ENCODE data around the gene SPTB. TPM values are rescaled to one million over a fixed set of nuclear protein-coding genes. Genes with fewer than 3 reads are reported as not detected.

The SPTB gene
- total and polyA plus RNA-seq, 9 donors: 0.28 to 1.4 (median 0.68) TPM

GRCh38 chr14:64834965-64835364 lies 44.7 kb downstream of the SPTB start:
- no peaks in the 10 kb centered on the region for H3K36me3 ChIP-seq
- no peak overlapping the region for H3K27ac ChIP-seq
- TF ChIP-seq POLR2A (IDR thresholded peaks at IDR 0.05) (no peak), CTCF (IDR thresholded peaks at IDR 0.05) (no peak), EP300 (IDR thresholded peaks at IDR 0.05) (no peak)
- intact Hi-C loops (cut with DNase I): no loop called here
- WGBS, 3 donors: 73 to 80% (median 76%) methylated on average over 3 of the region's 3 CpGs
- no peaks in the 10 kb centered on the region for H3K27me3 ChIP-seq
- no peaks in the 10 kb centered on the region for H3K9me3 ChIP-seq
- no peaks in the 10 kb centered on the region for H3K4me1 ChIP-seq (ENCODE audit: insufficient read depth)
- no peak for DNase-seq
- H3K4me3 ChIP-seq: no peak overlapping the region

- intact Hi-C loops (cut with DNase I): no loop called here
- no peaks in the 10 kb centered on the region for H3K4me1 ChIP-seq (ENCODE audit: insufficient read depth)
- no peaks in the 10 kb centered on the region for H3K27me3 ChIP-seq
- H3K27ac ChIP-seq: no peak overlapping the region
- H3K4me3 ChIP-seq: no peak overlapping the region
- no peaks in the 10 kb centered on the region for H3K9me3 ChIP-seq
- TF ChIP-seq POLR2A (IDR thresholded peaks at IDR 0.05) (no peak), EP300 (IDR thresholded peaks at IDR 0.05) (no peak), CTCF (IDR thresholded peaks at IDR 0.05) (no peak)
- no peak for DNase-seq
- WGBS, 3 donors: 64 to 71% (median 70%) methylated on average over 5 of the region's 5 CpGs
- no peaks in the 10 kb centered on the region for H3K36me3 ChIP-seq
These were observed 48.3 kb downstream of the SPTB start for GRCh38 chr14:64831419-64831818.

GRCh38 chr14:64830961-64831360 lies 48.7 kb downstream of the SPTB start:
- DNase-seq: no peak
- Histone ChIP-seq H3K27me3 (no peaks in the 10 kb centered on the region), H3K4me1 (ENCODE audit: insufficient read depth) (no peaks in the 10 kb centered on the region), H3K27ac (no peak overlapping the region), H3K9me3 (no peaks in the 10 kb centered on the region), H3K4me3 (no peak overlapping the region), H3K36me3 (no peaks in the 10 kb centered on the region)
- WGBS, 3 donors: 83 to 94% (median 84%) methylated on average over 1 of the region's 1 CpG
- TF ChIP-seq EP300 (IDR thresholded peaks at IDR 0.05) (no peak), POLR2A (IDR thresholded peaks at IDR 0.05) (no peak)
- intact Hi-C loops (cut with DNase I): no loop called here

- H3K4me3 ChIP-seq: no peak overlapping the region
- H3K27ac ChIP-seq: no peak overlapping the region
- no peaks in the 10 kb centered on the region for H3K9me3 ChIP-seq
- no peak for TF ChIP-seq CTCF (IDR thresholded peaks at IDR 0.05)
- no peak for TF ChIP-seq POLR2A (IDR thresholded peaks at IDR 0.05)
- no peak for TF ChIP-seq EP300 (IDR thresholded peaks at IDR 0.05)
- DNase-seq: no peak
- WGBS, 3 donors: 74 to 92% (median 79%) methylated on average over 3 of the region's 3 CpGs
- no peaks in the 10 kb centered on the region for H3K4me1 ChIP-seq (ENCODE audit: insufficient read depth)
- H3K36me3 ChIP-seq: no peaks in the 10 kb centered on the region
- intact Hi-C loops (cut with DNase I): no loop called here
- no peaks in the 10 kb centered on the region for H3K27me3 ChIP-seq
These were observed 51.6 kb downstream of the SPTB start for GRCh38 chr14:64828071-64828470.

GRCh38 chr14:64826845-64827244 lies 52.9 kb downstream of the SPTB start:
- H3K4me1 ChIP-seq (ENCODE audit: insufficient read depth): no peaks in the 10 kb centered on the region
- DNase-seq: no peak
- 85 to 91% (median 88%) methylated on average over 6 of the region's 6 CpGs for WGBS, 3 donors
- no peaks in the 10 kb centered on the region for H3K9me3 ChIP-seq
- no peak overlapping the region for H3K4me3 ChIP-seq
- no peak overlapping the region for H3K27ac ChIP-seq
- intact Hi-C loops (cut with DNase I): no loop called here
- H3K36me3 ChIP-seq: no peaks in the 10 kb centered on the region
- H3K27me3 ChIP-seq: no peaks in the 10 kb centered on the region
- TF ChIP-seq POLR2A (IDR thresholded peaks at IDR 0.05): no peak
- TF ChIP-seq EP300 (IDR thresholded peaks at IDR 0.05): no peak
- TF ChIP-seq CTCF (IDR thresholded peaks at IDR 0.05): no peak
